Stimulated activated naive CD8-positive, alpha-beta T cell treated with anti-CD3 and anti-CD28 coated beads, Interleukin-15, Interleukin-2, amounts not matched to agents 100 ng/mL and 50 ng/mL, for 24 hours (primary cell): ENCODE measurements around the gene SEC14L3.
"Not testable (repeated sequence)": the region's sequence is repeated elsewhere in the genome, so short reads cannot be mapped to it uniquely, and the experiment has no call there.

ENCODE experiments used
- H3K27ac Mint-ChIP-seq: one replicate; pipeline ENCODE4 v1.8.0; 2021; ENCODE audit warnings: mild to moderate bottlenecking, mixed read lengths
- H3K27me3 Mint-ChIP-seq: one replicate; pipeline ENCODE4 v1.8.0; 2021; ENCODE audit warnings: mixed read lengths
- H3K36me3 Mint-ChIP-seq: one replicate; pipeline ENCODE4 v1.8.0; 2021; ENCODE audit warnings: low read depth, mixed read lengths
- H3K4me1 Mint-ChIP-seq: one replicate; pipeline ENCODE4 v1.8.0; 2021; ENCODE audit warnings: low read depth, mixed read lengths
- H3K4me3 Mint-ChIP-seq: one replicate; pipeline ENCODE4 v1.8.0; 2021; ENCODE audit warnings: mild to moderate bottlenecking, mixed read lengths
- H3K9me3 Mint-ChIP-seq: one replicate; pipeline ENCODE4 v1.8.0; 2021; ENCODE audit warnings: mixed read lengths

SEC14L3 gene

GRCh38 chr22:30472994-30473720, 1.3 kb upstream of the SEC14L3 start:
- Mint-ChIP-seq H3K27me3 (peaks cover 10% of the 10 kb centered on the region), H3K36me3 (no peaks in the 10 kb centered on the region), H3K4me1 (no peaks in the 10 kb centered on the region), H3K27ac (no peak overlapping the region), H3K4me3 (no peak overlapping the region), H3K9me3 (no peaks in the 10 kb centered on the region)

DNA sequence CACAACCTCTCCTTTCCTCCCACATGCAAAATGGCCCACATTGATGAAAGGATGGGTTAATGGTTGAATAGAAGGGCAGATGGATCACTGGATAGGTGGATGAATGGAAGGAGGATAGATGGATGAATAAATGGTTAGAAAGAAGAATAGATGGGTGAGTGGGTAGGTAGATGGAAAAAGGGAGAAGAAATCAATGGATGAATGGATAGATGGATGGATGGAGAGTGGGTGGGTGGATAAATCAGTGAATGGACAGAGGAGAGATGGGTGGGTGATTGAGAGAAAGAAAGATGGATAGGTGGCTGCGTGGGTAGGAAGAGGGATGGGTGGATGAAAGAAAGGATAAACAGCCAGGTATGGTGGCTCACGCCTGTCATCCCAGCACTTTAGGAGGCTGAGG, 1.2 kb downstream of the SEC14L3 start:
- Mint-ChIP-seq H3K9me3 (no peaks in the 10 kb centered on the region), H3K27ac (no peak overlapping the region), H3K4me1 (no peaks in the 10 kb centered on the region), H3K4me3 (no peak overlapping the region), H3K36me3 (no peaks in the 10 kb centered on the region), H3K27me3 (peaks cover 17% of the 10 kb centered on the region)

- Mint-ChIP-seq H3K36me3 (no peaks in the 10 kb centered on the region), H3K27ac (no peak overlapping the region), H3K27me3 (peaks cover 31% of the 10 kb centered on the region), H3K9me3 (peaks cover 6% of the 10 kb centered on the region), H3K4me3 (no peak overlapping the region), H3K4me1 (no peaks in the 10 kb centered on the region)
These were observed 2.7 kb downstream of the SEC14L3 start for GRCh38 chr22:30469165-30469564.

- not testable (repeated sequence) for H3K27ac Mint-ChIP-seq, H3K9me3 Mint-ChIP-seq, H3K36me3 Mint-ChIP-seq, H3K4me3 Mint-ChIP-seq, H3K4me1 Mint-ChIP-seq
- H3K27me3 Mint-ChIP-seq = peaks cover 19% of the 10 kb centered on the region
These were observed 11.3 kb downstream of the SEC14L3 start for GRCh38 chr22:30460555-30460954.

DNA sequence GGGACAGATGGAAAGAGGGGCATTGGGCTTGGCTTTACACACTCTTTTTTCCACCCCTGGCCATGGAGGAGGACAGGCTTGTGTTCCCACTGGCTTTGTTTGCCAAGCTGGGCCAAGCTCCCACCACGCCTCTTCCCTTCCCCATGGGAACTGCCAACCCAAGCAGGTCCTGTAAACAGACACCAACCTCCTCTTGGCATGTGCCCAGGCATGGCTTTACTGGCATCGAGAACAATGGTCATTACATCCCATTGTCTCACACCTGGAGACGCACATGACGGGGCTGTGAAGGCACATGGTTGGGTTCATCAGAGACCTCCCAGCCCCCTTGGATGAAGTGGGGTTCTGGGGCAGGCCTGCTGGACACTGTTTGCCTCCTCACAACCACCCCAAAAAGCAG, 11.7 kb downstream of the SEC14L3 start:
- Mint-ChIP-seq H3K36me3 (no peaks in the 10 kb centered on the region), H3K27me3 (peaks cover 15% of the 10 kb centered on the region), H3K4me3 (no peak overlapping the region), H3K4me1 (no peaks in the 10 kb centered on the region), H3K9me3 (peaks cover 5% of the 10 kb centered on the region), H3K27ac (no peak overlapping the region)

GRCh38 chr22:30459181-30460052, 12.4 kb downstream of the SEC14L3 start:
- Mint-ChIP-seq H3K9me3 (no peaks in the 10 kb centered on the region), H3K36me3 (no peaks in the 10 kb centered on the region), H3K4me3 (no peak overlapping the region), H3K4me1 (no peaks in the 10 kb centered on the region), H3K27ac (no peak overlapping the region), H3K27me3 (peaks cover 8% of the 10 kb centered on the region)

DNA sequence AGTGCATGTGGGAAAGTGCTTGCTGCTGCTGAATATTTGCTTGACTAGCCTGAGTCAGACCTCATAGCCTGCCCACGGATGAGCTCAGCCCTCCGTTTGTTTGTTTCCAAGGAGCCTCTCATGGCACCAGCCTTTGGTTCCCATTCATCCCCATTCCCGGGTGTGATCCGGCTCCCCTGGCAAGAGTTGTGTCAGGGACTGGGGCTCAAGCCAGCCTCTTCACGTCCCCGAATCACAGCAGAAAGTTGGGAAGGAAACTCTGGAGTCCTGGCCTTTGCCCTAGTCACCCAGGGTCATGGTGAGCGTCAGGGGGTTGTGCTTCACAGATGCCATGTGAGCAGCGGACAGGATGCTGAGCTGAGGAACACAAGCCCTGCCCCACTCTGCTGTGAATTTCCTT, 13.8 kb downstream of the SEC14L3 start:
- Mint-ChIP-seq H3K36me3 (no peaks in the 10 kb centered on the region), H3K9me3 (no peaks in the 10 kb centered on the region), H3K27me3 (peaks cover 7% of the 10 kb centered on the region), H3K4me1 (no peaks in the 10 kb centered on the region), H3K4me3 (no peak overlapping the region), H3K27ac (no peak overlapping the region)

GRCh38 chr22:30455075-30455840, 16.6 kb downstream of the SEC14L3 start:
- Mint-ChIP-seq H3K27ac (no peak overlapping the region), H3K9me3 (no peaks in the 10 kb centered on the region), H3K27me3 (peaks cover 12% of the 10 kb centered on the region), H3K4me1 (no peaks in the 10 kb centered on the region), H3K4me3 (no peak overlapping the region), H3K36me3 (no peaks in the 10 kb centered on the region)

DNA sequence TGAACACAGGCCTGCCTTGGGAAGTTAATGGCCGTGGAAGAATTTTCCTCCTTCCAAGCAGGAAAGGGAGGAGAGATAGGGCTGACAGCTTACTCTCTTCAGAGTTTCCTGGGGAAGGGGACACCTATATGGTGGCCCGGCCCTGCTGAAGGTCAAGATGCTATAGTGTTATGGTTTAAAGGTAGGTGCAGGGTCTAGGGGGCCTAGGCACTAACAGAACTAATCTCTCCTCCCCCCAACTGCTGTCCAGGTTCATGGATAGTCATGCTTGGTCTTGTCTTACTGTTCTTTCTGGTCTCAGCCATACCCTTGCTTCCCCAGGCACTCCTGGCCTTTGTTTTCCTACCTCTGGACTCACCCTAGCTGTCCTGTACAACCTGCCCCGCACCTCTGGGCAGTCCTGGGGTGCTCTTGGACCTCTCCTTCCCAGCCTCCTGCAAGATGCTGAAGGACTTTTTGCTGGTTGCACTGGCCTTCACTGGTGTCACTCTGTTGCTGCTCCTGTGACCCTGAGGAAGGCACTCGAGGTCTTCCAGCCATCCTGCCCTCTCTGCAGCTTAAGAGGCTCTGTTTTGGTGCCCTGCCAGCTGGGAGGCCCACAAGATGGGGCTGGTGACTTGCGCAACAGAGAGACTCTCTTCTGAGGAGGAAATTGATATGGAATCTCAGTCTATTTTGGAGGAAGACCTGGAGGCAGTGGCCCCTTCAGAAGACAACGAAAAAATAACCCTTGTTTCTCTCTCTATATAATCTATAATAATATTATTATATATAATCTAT, 17.9 kb downstream of the SEC14L3 start:
- Mint-ChIP-seq H3K27me3 (peaks cover 9% of the 10 kb centered on the region), H3K9me3 (no peaks in the 10 kb centered on the region), H3K4me1 (no peaks in the 10 kb centered on the region), H3K36me3 (no peaks in the 10 kb centered on the region), H3K27ac (no peak overlapping the region), H3K4me3 (no peak overlapping the region)

DNA sequence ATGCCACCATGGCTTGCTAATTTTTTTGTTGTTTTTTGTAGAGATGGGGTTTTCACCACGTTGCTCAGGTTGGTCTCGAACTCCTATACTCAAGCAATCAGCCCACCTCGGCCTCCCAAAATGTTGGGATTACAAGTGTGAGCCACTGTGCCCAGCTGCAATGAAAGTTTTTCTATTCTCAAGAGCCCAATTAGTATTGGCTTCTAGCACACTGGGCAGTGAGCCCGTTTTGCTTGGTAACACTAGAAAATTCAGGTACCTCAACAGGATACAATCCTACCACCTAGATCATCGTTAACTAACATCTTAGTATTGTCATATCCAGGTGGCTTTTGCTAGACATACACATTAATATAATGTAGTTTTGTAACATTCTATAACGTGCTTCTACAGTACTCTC, 19.0 kb downstream of the SEC14L3 start:
- Mint-ChIP-seq H3K9me3 (no peaks in the 10 kb centered on the region), H3K4me1 (no peaks in the 10 kb centered on the region), H3K27ac (no peak overlapping the region), H3K27me3 (peaks cover 9% of the 10 kb centered on the region), H3K4me3 (no peak overlapping the region), H3K36me3 (no peaks in the 10 kb centered on the region)

GRCh38 chr22:30451488-30451887, 20.3 kb downstream of the SEC14L3 start:
- H3K27ac Mint-ChIP-seq, H3K4me1 Mint-ChIP-seq, H3K36me3 Mint-ChIP-seq, H3K4me3 Mint-ChIP-seq, H3K9me3 Mint-ChIP-seq, H3K27me3 Mint-ChIP-seq: not testable (repeated sequence)

GRCh38 chr22:30447656-30448055, 24.2 kb downstream of the SEC14L3 start:
- Mint-ChIP-seq H3K36me3 (peaks cover under 1% of the 10 kb centered on the region), H3K4me3 (no peak overlapping the region), H3K4me1 (peaks cover 7% of the 10 kb centered on the region), H3K9me3 (no peaks in the 10 kb centered on the region), H3K27ac (no peak overlapping the region), H3K27me3 (peaks cover 20% of the 10 kb centered on the region)

GRCh38 chr22:30445438-30446145, 26.2 kb downstream of the SEC14L3 start:
- peaks cover 4% of the 10 kb centered on the region for H3K36me3 Mint-ChIP-seq
- H3K4me3 Mint-ChIP-seq = no peak overlapping the region
- peaks cover 29% of the 10 kb centered on the region for H3K27me3 Mint-ChIP-seq
- H3K4me1 Mint-ChIP-seq = peaks cover 20% of the 10 kb centered on the region
- H3K27ac Mint-ChIP-seq = no peak overlapping the region
- H3K9me3 Mint-ChIP-seq = no peaks in the 10 kb centered on the region
